ENCODE measurements around the gene AGPAT1. TPM values are rescaled to one million over a fixed set of nuclear protein-coding genes. Genes with fewer than 3 reads are reported as not detected.

AGPAT1 gene
- total and polyA plus RNA-seq, 2 of the 13 experiments (the other 11 are each of a cell fraction or from before 2014, with no cell fraction given) = 51.3 to 139 TPM

GRCh38 chr6:32118782-32119628 lies 56.9 kb downstream of the AGPAT1 start (continued):
- peak; percentile 17; the same call in 1 of the 2 replicates for TF ChIP-seq ZBTB21 (CRISPR knock-in tag; IDR thresholded peaks at IDR 0.05)
- TF ChIP-seq STAG1 (CRISPR knock-in tag; IDR thresholded peaks at IDR 0.05) = peak; percentile 94
- TF ChIP-seq CCAR2 (optimal IDR thresholded peaks at IDR 0.05; ENCODE audit: low read depth, low read length) = no peak
- TF ChIP-seq RARA (CRISPR knock-in tag; IDR thresholded peaks at IDR 0.05) = no peak
- peak; percentile 47; the same call in 1 of the 2 replicates for TF ChIP-seq ZNF710 (CRISPR knock-in tag; IDR thresholded peaks at IDR 0.05; ENCODE audit: borderline replicate concordance)
- peak; percentile 74 to 96; a peak in 3 of 4 replicates for TF ChIP-seq HMGXB4 (CRISPR knock-in tag; IDR thresholded peaks at IDR 0.05; ENCODE audit: borderline replicate concordance in 1 of 2, low read depth in 1 of 2)
- peak; percentile 2; the same call in 1 of the 2 replicates for TF ChIP-seq ZNF563 (CRISPR knock-in tag; IDR thresholded peaks at IDR 0.05)
- no peak; the same call in 1 of the 2 replicates for TF ChIP-seq TSC22D2 (CRISPR knock-in tag; IDR thresholded peaks at IDR 0.05; ENCODE audit: borderline replicate concordance)
- TF ChIP-seq ZNF496 (CRISPR knock-in tag; IDR thresholded peaks at IDR 0.05; ENCODE audit: insufficient replicate concordance) = no peak
- peak; percentile 72; the same call in 1 of the 2 replicates for TF ChIP-seq MED13 (CRISPR knock-in tag; IDR thresholded peaks at IDR 0.05)
- TF ChIP-seq TAF1 (CRISPR knock-in tag; IDR thresholded peaks at IDR 0.05) = peak; percentile 49; the same call in 1 of the 2 replicates
- TF ChIP-seq NCOR1 (IDR thresholded peaks at IDR 0.05; ENCODE audit: borderline replicate concordance, low read length) = peak; percentile 88
- TF ChIP-seq ZNF407 (CRISPR knock-in tag; IDR thresholded peaks at IDR 0.05; ENCODE audit: not compliant biosample characterization) = peak; percentile 42
- peak; percentile 57; the same call in 1 of the 2 replicates for TF ChIP-seq ZNF547 (CRISPR knock-in tag; IDR thresholded peaks at IDR 0.05)
- peak; percentile 27; the same call in 1 of the 2 replicates for TF ChIP-seq CBFB (CRISPR knock-in tag; IDR thresholded peaks at IDR 0.05)
- peak; percentile 90 for TF ChIP-seq ZNF598 (CRISPR knock-in tag; IDR thresholded peaks at IDR 0.05; ENCODE audit: borderline replicate concordance)
